Measurements from ENCODE around the gene NCK2. TPM values are rescaled to one million over a fixed set of nuclear protein-coding genes. Genes with fewer than 3 reads are reported as not detected.

The NCK2 gene
- total and polyA plus RNA-seq, 10 of the 15 experiments (the other 5 are each of a cell fraction or from before 2014, with no cell fraction given), result 1.2 to 30.9 (median 14.1) TPM

GRCh38 chr2:105790461-105791149 lies 45.9 kb downstream of the NCK2 start (continued):
- TF ChIP-seq USF2 (IDR thresholded peaks at IDR 0.05; ENCODE audit: borderline replicate concordance, low read depth, low read length) (no peak), E2F4 (IDR thresholded peaks at IDR 0.05; ENCODE audit: low read depth, low read length) (no peak), E2F8 (IDR thresholded peaks at IDR 0.05; ENCODE audit: low read depth, partially characterized antibody) (no peak), SMARCA5 (IDR thresholded peaks at IDR 0.05) (no peak), DPF2 (IDR thresholded peaks at IDR 0.05) (peak; percentile 10; the same call in 1 of the 2 replicates)

GRCh38 chr2:105791229-105791628 lies 46.5 kb downstream of the NCK2 start:
- CTCF ChIA-PET, result interaction anchor here (1.0 kb wide), 1 partner anchor 40 kb away, joined by 3 read pairs; no protein-coding TSS in a partner anchor
- intact Hi-C loops (cut with micrococcal nuclease; ENCODE audit: unreplicated experiment), result no loop called here
- POLR2A ChIA-PET, result interaction anchor here (1.1 kb wide), 1 partner anchor 45 kb away, joined by 4 read pairs; no protein-coding TSS in a partner anchor
- DNase-seq (ENCODE audit: low read depth, low spot score), result no peak
- ATAC-seq, result no peak
- no peak overlapping the region for H3K4me2 ChIP-seq (ENCODE audit: control insufficient read depth, insufficient read depth)
- whole genome bisulfite sequencing (ENCODE audit: insufficient coverage, insufficient replicate concordance, low lambda C conversion rate, missing lambda C conversion rate), result 62% methylated on average over 12 of the region's 12 CpGs
- in situ Hi-C loops (cut with MboI), result no loop called here
- SMC1A ChIA-PET (ENCODE audit: uncharacterized antibody, unreplicated experiment), result interaction anchor here (0.8 to 5.5 kb wide), 4 partner anchors 13 to 46 kb away, joined by 3 to 21 read pairs (median 8); no protein-coding TSS in a partner anchor
- RAD21 ChIA-PET (ENCODE audit: unreplicated experiment), result interaction anchor here (1.1 to 1.7 kb wide), 2 partner anchors 12 to 31 kb away, joined by 3 to 10 read pairs; no protein-coding TSS in a partner anchor
- no peaks in the 10 kb centered on the region for H3K9me3 ChIP-seq (replicated peaks; ENCODE audit: control insufficient read depth, insufficient read depth, low read length)
- H3K9ac ChIP-seq (ENCODE audit: control insufficient read depth, insufficient read depth, low read length), result no peak overlapping the region
- H3K4me1 ChIP-seq (ENCODE audit: control insufficient read depth, insufficient read depth, low read length), result peaks cover 45% of the 10 kb centered on the region
- H4K20me1 ChIP-seq (ENCODE audit: control insufficient read depth, insufficient read depth), result no peaks in the 10 kb centered on the region
- H3K79me2 ChIP-seq (ENCODE audit: control insufficient read depth, insufficient read depth, low read length), result peaks cover 81% of the 10 kb centered on the region
- H3K4me3 ChIP-seq, result no peak overlapping the region
- no peak overlapping the region for H3K27ac ChIP-seq (ENCODE audit: control insufficient read depth, insufficient read depth)
- no peaks in the 10 kb centered on the region for H3K27me3 ChIP-seq (replicated peaks in 1 of 2; ENCODE audit: control insufficient read depth in 2 of 2, insufficient read depth in 2 of 2, low read length in 1 of 2)
- no peaks in the 10 kb centered on the region; a peak in 1 of 4 replicates for H3K36me3 ChIP-seq (ENCODE audit: control insufficient read depth in 2 of 2, insufficient read depth in 2 of 2, low read length in 1 of 2)
- no TSS peak for BruUV-seq (replicated peaks)
- H2AFZ ChIP-seq (ENCODE audit: control insufficient read depth, low read depth, low read length), result no peak overlapping the region
- no peak for FAIRE-seq
- TF ChIP-seq BCL3 (IDR thresholded peaks at IDR 0.05; ENCODE audit: borderline replicate concordance, insufficient read depth, low read depth, low read length, poor library complexity, severe bottlenecking) (no peak), EED (IDR thresholded peaks at IDR 0.05; ENCODE audit: low read depth) (no peak), MYB (IDR thresholded peaks at IDR 0.05; ENCODE audit: borderline replicate concordance, low read depth, low read length) (no peak), CTCF (IDR thresholded peaks at IDR 0.05 in 2 of 3, conservative IDR thresholded peaks at IDR 0.05 in 1 of 3; ENCODE audit: control insufficient read depth in 2 of 3, extremely low read depth in 1 of 3, insufficient read depth in 1 of 3, low read depth in 3 of 3, low read length in 3 of 3) (no peak), SREBF2 (IDR thresholded peaks at IDR 0.05; ENCODE audit: low read length) (no peak)

Data from GM12878 (cell line).